Measurements from ENCODE around the gene CTNNA3.
A peak's percentile ranks its signal among the peaks of the same experiment; 100 is the strongest.
"Not testable (repeated sequence)": the region's sequence is repeated elsewhere in the genome, so short reads cannot be mapped to it uniquely, and the experiment has no call there.

CTNNA3 gene

GRCh38 chr10:67541411-67541810 lies 154.6 kb downstream of the CTNNA3 start:
- DNase-seq (ENCODE audit: low read depth), result no peak
- H3K4me3 ChIP-seq (ENCODE audit: low read length), result no peak overlapping the region
- TF ChIP-seq CTCF (conservative IDR thresholded peaks at IDR 0.05; ENCODE audit: low read depth, low read length), result no peak

GRCh38 chr10:67539312-67539711 lies 156.7 kb downstream of the CTNNA3 start:
- TF ChIP-seq CTCF (conservative IDR thresholded peaks at IDR 0.05; ENCODE audit: low read depth, low read length), result no peak
- no peak overlapping the region for H3K4me3 ChIP-seq (ENCODE audit: low read length)
- no peak for DNase-seq (ENCODE audit: low read depth)

GRCh38 chr10:67537906-67538305 lies 158.1 kb downstream of the CTNNA3 start:
- no peak for TF ChIP-seq CTCF (conservative IDR thresholded peaks at IDR 0.05; ENCODE audit: low read depth, low read length)
- no peak for DNase-seq (ENCODE audit: low read depth)
- no peak overlapping the region for H3K4me3 ChIP-seq (ENCODE audit: low read length)

- no peak for DNase-seq (ENCODE audit: low read depth)
- no peak overlapping the region for H3K4me3 ChIP-seq (ENCODE audit: low read length)
- TF ChIP-seq CTCF (conservative IDR thresholded peaks at IDR 0.05; ENCODE audit: low read depth, low read length), result no peak
Measured at GRCh38 chr10:67533376-67533775, 162.6 kb downstream of the CTNNA3 start.

GRCh38 chr10:67530990-67531389 lies 165.0 kb downstream of the CTNNA3 start:
- DNase-seq (ENCODE audit: low read depth); H3K4me3 ChIP-seq (ENCODE audit: low read length): not testable (repeated sequence)

- no peak overlapping the region for H3K4me3 ChIP-seq (ENCODE audit: low read length)
- DNase-seq (ENCODE audit: low read depth), result no peak
- TF ChIP-seq CTCF (conservative IDR thresholded peaks at IDR 0.05; ENCODE audit: low read depth, low read length), result no peak
Measured at GRCh38 chr10:67527351-67527750, 168.6 kb downstream of the CTNNA3 start.

- DNase-seq (ENCODE audit: low read depth), result no peak
- no peak overlapping the region for H3K4me3 ChIP-seq (ENCODE audit: low read length)
- TF ChIP-seq CTCF (conservative IDR thresholded peaks at IDR 0.05; ENCODE audit: low read depth, low read length), result no peak
Measured at GRCh38 chr10:67521546-67521945, 174.4 kb downstream of the CTNNA3 start.

- H3K4me3 ChIP-seq (ENCODE audit: low read length), result no peak overlapping the region
- peak; percentile 83 for TF ChIP-seq CTCF (conservative IDR thresholded peaks at IDR 0.05; ENCODE audit: low read depth, low read length)
- peak; percentile 15 for DNase-seq (ENCODE audit: low read depth)
Measured at GRCh38 chr10:67520924-67521520, 175.0 kb downstream of the CTNNA3 start.

Data from retinal pigment epithelial cell (primary cell).